ENCODE data around the gene CR1.
"Not testable (repeated sequence)": the region's sequence is repeated elsewhere in the genome, so short reads cannot be mapped to it uniquely, and the experiment has no call there.

CR1 gene

GRCh38 chr1:207518608-207519236 is 22.8 kb downstream of the CR1 start:
- TF ChIP-seq, protein P1, sequence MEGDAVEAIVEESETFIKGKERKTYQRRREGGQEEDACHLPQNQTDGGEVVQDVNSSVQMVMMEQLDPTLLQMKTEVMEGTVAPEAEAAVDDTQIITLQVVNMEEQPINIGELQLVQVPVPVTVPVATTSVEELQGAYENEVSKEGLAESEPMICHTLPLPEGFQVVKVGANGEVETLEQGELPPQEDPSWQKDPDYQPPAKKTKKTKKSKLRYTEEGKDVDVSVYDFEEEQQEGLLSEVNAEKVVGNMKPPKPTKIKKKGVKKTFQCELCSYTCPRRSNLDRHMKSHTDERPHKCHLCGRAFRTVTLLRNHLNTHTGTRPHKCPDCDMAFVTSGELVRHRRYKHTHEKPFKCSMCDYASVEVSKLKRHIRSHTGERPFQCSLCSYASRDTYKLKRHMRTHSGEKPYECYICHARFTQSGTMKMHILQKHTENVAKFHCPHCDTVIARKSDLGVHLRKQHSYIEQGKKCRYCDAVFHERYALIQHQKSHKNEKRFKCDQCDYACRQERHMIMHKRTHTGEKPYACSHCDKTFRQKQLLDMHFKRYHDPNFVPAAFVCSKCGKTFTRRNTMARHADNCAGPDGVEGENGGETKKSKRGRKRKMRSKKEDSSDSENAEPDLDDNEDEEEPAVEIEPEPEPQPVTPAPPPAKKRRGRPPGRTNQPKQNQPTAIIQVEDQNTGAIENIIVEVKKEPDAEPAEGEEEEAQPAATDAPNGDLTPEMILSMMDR (IDR thresholded peaks at IDR 0.05; ENCODE audit: low read depth, low read length, missing control alignments) = no peak
- H3K4me3 ChIP-seq (ENCODE audit: low read depth, low read length) = no peak overlapping the region
- no peak for DNase-seq (ENCODE audit: low read depth)

GRCh38 chr1:207519505-207520399 is 23.8 kb downstream of the CR1 start:
- no peak overlapping the region for H3K4me3 ChIP-seq (ENCODE audit: low read depth, low read length)
- TF ChIP-seq, protein P1 (IDR thresholded peaks at IDR 0.05; ENCODE audit: low read depth, low read length, missing control alignments) = no peak
- DNase-seq (ENCODE audit: low read depth) = no peak

DNA sequence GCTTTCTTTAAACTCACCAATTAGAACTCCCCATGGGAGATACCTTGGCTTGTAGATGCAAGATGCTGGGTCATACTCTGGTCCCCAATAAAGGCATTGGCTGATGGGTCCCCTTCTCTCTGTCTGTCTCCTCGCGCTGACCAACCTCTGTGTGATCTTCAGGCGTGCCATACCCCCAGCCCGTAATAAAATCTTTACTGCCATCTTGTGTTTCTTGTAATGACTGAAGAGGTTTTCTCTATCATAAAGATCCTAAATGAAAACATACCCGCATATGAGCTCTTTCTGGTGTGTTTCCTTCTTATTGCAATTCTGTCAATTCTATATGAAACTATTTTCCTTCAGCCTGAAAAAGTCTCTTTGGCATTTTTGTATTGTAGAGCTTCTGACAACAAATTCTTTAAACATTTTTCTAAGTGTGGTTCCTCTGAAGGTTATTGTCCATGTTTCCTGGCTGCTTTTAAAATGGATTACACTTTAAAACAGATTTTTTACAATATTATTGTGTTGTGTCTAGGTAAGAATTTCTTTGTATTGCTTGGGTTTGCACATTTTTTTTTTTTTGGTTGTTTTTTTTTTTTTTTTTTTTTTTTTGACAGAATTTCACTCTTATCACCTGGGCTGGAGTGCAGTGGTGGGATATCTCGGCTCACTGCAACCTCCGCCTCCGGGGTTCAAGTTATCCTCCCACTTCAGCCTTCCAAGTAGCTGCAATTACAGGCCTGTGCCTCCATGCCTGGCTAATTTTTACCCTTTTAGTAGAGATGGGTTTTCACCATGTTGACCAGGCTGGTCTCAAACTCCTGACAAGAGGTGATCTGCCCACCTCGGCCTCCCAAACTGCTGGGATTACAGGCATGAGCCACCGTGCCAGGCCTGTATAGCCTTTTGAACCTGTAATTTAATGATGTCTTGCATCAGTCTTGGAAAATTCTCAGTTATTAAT is 24.7 kb downstream of the CR1 start:
- H3K4me3 ChIP-seq (ENCODE audit: low read depth, low read length); DNase-seq (ENCODE audit: low read depth): not testable (repeated sequence)

- DNase-seq (ENCODE audit: low read depth); H3K4me3 ChIP-seq (ENCODE audit: low read depth, low read length): not testable (repeated sequence)
Measured at GRCh38 chr1:207525239-207525638, 29.3 kb downstream of the CR1 start.

- DNase-seq (ENCODE audit: low read depth); H3K4me3 ChIP-seq (ENCODE audit: low read depth, low read length): not testable (repeated sequence)
Measured at GRCh38 chr1:207528401-207528800, 32.4 kb downstream of the CR1 start.

- not testable (repeated sequence) for DNase-seq (ENCODE audit: low read depth); H3K4me3 ChIP-seq (ENCODE audit: low read depth, low read length)
Measured at GRCh38 chr1:207536263-207536662, 40.3 kb downstream of the CR1 start.

DNA sequence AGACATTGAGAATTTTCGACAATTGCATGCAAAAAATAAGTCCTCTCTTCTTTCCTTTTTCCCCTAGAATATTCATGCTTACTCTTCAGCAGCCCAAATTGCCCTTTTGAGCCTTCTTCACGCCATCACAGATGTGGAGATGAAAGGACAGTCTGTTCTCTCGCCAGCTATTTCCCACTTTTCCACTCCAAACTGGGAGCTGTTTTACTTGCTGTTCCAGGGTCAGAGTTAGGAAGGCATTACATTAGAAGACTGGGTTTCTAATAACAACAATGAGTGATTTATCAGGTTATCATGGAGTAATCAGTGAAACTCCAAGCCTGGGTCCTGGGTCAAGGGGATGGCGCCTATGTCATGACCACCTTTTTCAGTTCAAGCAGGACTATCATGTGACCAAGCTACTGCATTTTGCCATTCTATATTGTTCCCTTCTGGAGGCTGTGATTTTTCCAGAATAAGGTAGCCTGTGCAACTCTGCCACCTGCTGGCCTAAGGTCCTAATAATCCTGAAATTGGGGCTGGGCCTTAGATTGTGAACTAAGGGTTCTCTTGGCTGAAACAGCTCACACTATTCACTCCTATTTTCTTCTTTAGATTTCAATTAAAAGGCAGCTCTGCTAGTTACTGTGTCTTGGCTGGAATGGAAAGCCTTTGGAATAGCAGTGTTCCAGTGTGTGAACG is 50.9 kb downstream of the CR1 start:
- not testable (repeated sequence) for H3K4me3 ChIP-seq (ENCODE audit: low read depth, low read length); DNase-seq (ENCODE audit: low read depth)

GRCh38 chr1:207554823-207555222 is 58.9 kb downstream of the CR1 start:
- not testable (repeated sequence) for DNase-seq (ENCODE audit: low read depth)

GRCh38 chr1:207565546-207566468 is 69.8 kb downstream of the CR1 start:
- no peak overlapping the region for H3K4me3 ChIP-seq (ENCODE audit: low read depth, low read length)
- TF ChIP-seq, protein P1 (IDR thresholded peaks at IDR 0.05; ENCODE audit: low read depth, low read length, missing control alignments) = peak; percentile 26
- no peak for DNase-seq (ENCODE audit: low read depth)

More at GRCh38 chr1:207554823-207555222, 58.9 kb downstream of the CR1 start:
- H3K4me3 ChIP-seq (ENCODE audit: low read depth, low read length) = not testable (repeated sequence)

DNA sequence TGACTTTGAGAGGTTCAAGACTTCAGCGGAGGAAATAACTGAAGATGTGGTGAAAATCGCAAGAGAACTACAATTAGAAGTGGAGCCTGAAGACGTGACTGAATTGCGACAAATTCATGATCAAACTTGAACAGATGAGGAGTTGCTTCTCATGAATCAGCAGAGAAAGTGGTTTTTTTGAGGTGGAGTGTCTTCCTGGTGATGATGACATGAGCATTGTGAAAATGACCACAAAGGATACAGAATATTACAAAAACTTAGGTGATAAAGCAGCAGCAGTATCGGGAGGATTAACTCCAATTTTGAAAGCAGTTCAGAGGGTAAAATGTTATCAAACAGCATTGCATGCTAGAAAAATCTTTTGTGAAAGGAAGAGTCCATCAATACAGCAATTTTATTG is 76.0 kb downstream of the CR1 start:
- H3K4me3 ChIP-seq (ENCODE audit: low read depth, low read length); DNase-seq (ENCODE audit: low read depth): not testable (repeated sequence)

DNA sequence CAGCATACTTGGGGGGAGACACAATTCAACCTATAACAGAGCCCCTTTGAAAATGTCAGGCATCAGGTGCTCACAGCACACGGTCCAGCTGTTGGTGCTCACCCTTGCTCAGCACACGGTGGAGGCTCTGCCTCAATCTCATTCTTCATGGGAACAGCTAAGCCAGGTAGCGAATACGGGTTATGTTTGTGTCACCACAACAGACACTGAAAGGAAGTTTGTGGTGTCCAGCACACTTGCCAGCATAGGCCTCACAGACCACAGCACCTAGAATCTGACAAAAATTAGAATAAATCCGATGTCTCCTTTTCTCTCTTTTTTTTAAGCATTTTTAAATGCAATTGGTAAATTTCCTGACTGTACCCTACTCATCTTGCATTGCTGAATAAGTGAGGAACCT is 77.1 kb downstream of the CR1 start:
- H3K4me3 ChIP-seq (ENCODE audit: low read depth, low read length); DNase-seq (ENCODE audit: low read depth): not testable (repeated sequence)

DNA sequence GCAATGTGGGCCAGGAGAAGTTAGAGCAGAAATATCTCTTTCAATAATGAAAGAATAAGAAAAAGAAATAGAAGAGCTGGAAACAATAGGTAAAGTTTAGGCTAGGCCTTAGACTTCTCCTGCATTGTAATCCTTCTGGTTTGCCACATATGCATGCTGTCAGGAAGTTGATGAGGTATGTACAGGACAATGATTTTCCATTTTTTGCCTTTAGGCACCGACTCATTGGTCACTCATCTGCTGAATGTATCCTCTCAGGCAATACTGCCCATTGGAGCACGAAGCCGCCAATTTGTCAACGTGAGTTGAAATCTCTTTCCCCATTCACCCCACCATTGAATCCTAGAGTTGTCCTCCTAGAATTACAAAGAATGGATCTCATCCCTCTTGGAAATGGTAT is 79.4 kb downstream of the CR1 start:
- not testable (repeated sequence) for DNase-seq (ENCODE audit: low read depth); H3K4me3 ChIP-seq (ENCODE audit: low read depth, low read length)
